IMR-90 (cell line): Measurements from ENCODE around the gene MICALL2. TPM values are rescaled to one million over a fixed set of nuclear protein-coding genes. Genes with fewer than 3 reads are reported as not detected.

Source experiments
- ATAC-seq: fragments of 200-7000 bp; cut with Tn5 transposase; 2 replicates; pipeline ENCODE4 v1.9.1; 2020; ENCODE audit warnings: low read depth, mild to moderate bottlenecking, moderate library complexity
- BruUV-seq: library from RNA; stranded (reverse); fragments of 400-500 nt; replicated peaks from 2 replicates; lab custom pipeline; 2021; lab: Mats Ljungman, UMichigan
- CTCF ChIA-PET: fragments of 300-600 bp; formaldehyde crosslinking; extraction: SDS; loops from one replicate; lab custom pipeline; 2021; ENCODE audit warnings: antibody characterized with exemption; lab: Yijun Ruan, JAX
- POLR2A ChIA-PET: fragments of 300-600 bp; sonication (Branson Sonifier 250); formaldehyde crosslinking; loops from one replicate; lab custom pipeline; 2022; ENCODE audit warnings: antibody characterized with exemption; ENCODE audit not compliant: unreplicated experiment; lab: Charles Lee
- DNase-seq: peaks from one replicate; pipeline ENCODE4 v3.0.0; 2013
- H2AFZ ChIP-seq: replicated peaks from 2 replicates; pipeline ENCODE3; 2013; ENCODE audit warnings: low read length, mild to moderate bottlenecking; ENCODE audit not compliant: poor library complexity
- H2AK5ac ChIP-seq: 2 replicates; pipeline ENCODE4 v1.6.1; 2013; ENCODE audit warnings: low read depth, low read length, inconsistent platforms
- H2AK9ac ChIP-seq: replicated peaks from 2 replicates; pipeline ENCODE3; 2013; ENCODE audit warnings: mild to moderate bottlenecking, low read depth, low read length, moderate library complexity; ENCODE audit not compliant: poor library complexity
- H2BK120ac ChIP-seq: 2 replicates; pipeline ENCODE4 v1.6.1; 2013; ENCODE audit warnings: low read depth, low read length, inconsistent platforms
- H2BK15ac ChIP-seq: 3 replicates; pipeline ENCODE4 v1.6.1; 2013; ENCODE audit warnings: low read depth, low read length, inconsistent platforms
- H2BK20ac ChIP-seq: 2 replicates; pipeline ENCODE4 v1.6.1; 2013; ENCODE audit warnings: low read depth, mild to moderate bottlenecking, inconsistent platforms, low read length, moderate library complexity
- H2BK5ac ChIP-seq: 2 replicates; pipeline ENCODE4 v1.6.1; 2013; ENCODE audit warnings: mild to moderate bottlenecking, low read depth, low read length, inconsistent platforms; ENCODE audit not compliant: poor library complexity, severe bottlenecking
- H3K14ac ChIP-seq: replicated peaks from 2 replicates; pipeline ENCODE4 v1.6.1; 2013; ENCODE audit warnings: low read depth, low read length, inconsistent platforms
- H3K18ac ChIP-seq: 2 replicates; pipeline ENCODE4 v1.6.1; 2013; ENCODE audit warnings: low read depth, low read length, control low read depth
- H3K23ac ChIP-seq: 2 replicates; pipeline ENCODE4 v1.6.1; 2013; ENCODE audit warnings: low read depth, low read length, inconsistent platforms
- H3K27ac ChIP-seq: 2 replicates; pipeline ENCODE4 v1.5.1; 2013; ENCODE audit warnings: mild to moderate bottlenecking, control low read depth, low read length; ENCODE audit not compliant: insufficient read depth
- H3K27me3 ChIP-seq: 2 replicates; pipeline ENCODE4 v1.6.1; 2013; ENCODE audit warnings: low read length; ENCODE audit not compliant: control insufficient read depth, insufficient read depth
- H3K36me3 ChIP-seq: 2 replicates; pipeline ENCODE4 v1.6.1; 2013; ENCODE audit warnings: low read length, mixed read lengths; ENCODE audit not compliant: control insufficient read depth, insufficient read depth
- H3K4ac ChIP-seq: 2 replicates; pipeline ENCODE4 v1.6.1; 2013; ENCODE audit warnings: low read depth, low read length, inconsistent platforms
- H3K4me1 ChIP-seq: 2 replicates; pipeline ENCODE4 v1.6.1; 2013; ENCODE audit warnings: low read length, mixed read lengths; ENCODE audit not compliant: control insufficient read depth, insufficient read depth
- H3K4me2 ChIP-seq: 2 replicates; pipeline ENCODE4 v1.6.1; 2013; ENCODE audit warnings: low read depth, mild to moderate bottlenecking, control low read depth, low read length, moderate library complexity
- H3K4me3 ChIP-seq: 2 replicates; pipeline ENCODE4 v1.5.1; 2013; ENCODE audit warnings: low read depth, mild to moderate bottlenecking, control low read depth, low read length, moderate library complexity; ENCODE audit not compliant: insufficient read depth
- H3K56ac ChIP-seq: 2 replicates; pipeline ENCODE4 v1.6.1; 2013; ENCODE audit warnings: low read length, inconsistent platforms; ENCODE audit not compliant: insufficient read depth; ENCODE audit errors: extremely low read depth
- H3K79me1 ChIP-seq, 2 experiments: 2 replicates each; pipeline ENCODE4 v1.6.1; 2013; ENCODE audit warnings: low read length in 2 of 2, inconsistent platforms in 1 of 2, low read depth in 1 of 2
- H3K9ac ChIP-seq: 2 replicates; pipeline ENCODE4 v1.6.1; 2013; ENCODE audit warnings: low read depth, low read length, control low read depth
- H3K9me1 ChIP-seq: 2 replicates; pipeline ENCODE4 v1.6.1; 2013; ENCODE audit warnings: low read length, inconsistent platforms; ENCODE audit not compliant: insufficient read depth
- H3K9me3 ChIP-seq: 2 replicates; pipeline ENCODE4 v1.6.1; 2013; ENCODE audit warnings: low read length; ENCODE audit not compliant: control insufficient read depth, insufficient read depth
- H4K20me1 ChIP-seq: 2 replicates; pipeline ENCODE4 v1.6.1; 2013; ENCODE audit warnings: low read length, inconsistent platforms; ENCODE audit not compliant: insufficient read depth
- H4K5ac ChIP-seq: 2 replicates; pipeline ENCODE4 v1.6.1; 2013; ENCODE audit warnings: mild to moderate bottlenecking, low read depth, low read length, control low read depth
- H4K8ac ChIP-seq, 2 experiments: 2 replicates each; pipeline ENCODE4 v1.6.1; 2013; ENCODE audit warnings: low read depth in 2 of 2, low read length in 2 of 2, control low read depth in 1 of 2, inconsistent platforms in 1 of 2
- H4K91ac ChIP-seq: 2 replicates; pipeline ENCODE4 v1.6.1; 2013; ENCODE audit warnings: low read depth, low read length, inconsistent platforms; ENCODE audit not compliant: insufficient read depth
- BHLHE40 ChIP-seq: fragments of 150-350 bp; IDR thresholded peaks from 2 replicates; pipeline ENCODE4 v1.6.1; 2016; ENCODE audit warnings: mild to moderate bottlenecking, low read depth, low read length
- CEBPB ChIP-seq: IDR thresholded peaks from 2 replicates; pipeline ENCODE4 v1.6.1; 2012; ENCODE audit warnings: low read depth, low read length, improper control_type of control experiment
- CHD1 ChIP-seq: IDR thresholded peaks from 2 replicates; pipeline ENCODE4 v1.6.1; 2012; ENCODE audit warnings: low read depth, low read length, improper control_type of control experiment
- CTCF ChIP-seq: conservative IDR thresholded peaks from 2 replicates; pipeline ENCODE4 v1.5.1; 2012; ENCODE audit warnings: mild to moderate bottlenecking, low read depth, low read length, improper control_type of control experiment
- MAZ ChIP-seq: IDR thresholded peaks from 2 replicates; pipeline ENCODE4 v1.6.1; 2012; ENCODE audit warnings: low read depth, mild to moderate bottlenecking, low read length, improper control_type of control experiment, moderate library complexity, borderline replicate concordance
- NFE2L2 ChIP-seq: fragments of 150-350 bp; IDR thresholded peaks from 2 replicates; pipeline ENCODE4 v1.6.1; 2016; ENCODE audit warnings: low read depth, mild to moderate bottlenecking, low read length
- POLR2A ChIP-seq: IDR thresholded peaks from 2 replicates; pipeline ENCODE4 v1.6.1; 2012; ENCODE audit warnings: mild to moderate bottlenecking, low read depth, low read length
- RCOR1 ChIP-seq: IDR thresholded peaks from 2 replicates; pipeline ENCODE4 v1.6.1; 2012; ENCODE audit warnings: mild to moderate bottlenecking, low read length, improper control_type of control experiment; ENCODE audit not compliant: insufficient replicate concordance
- SMC3 ChIP-seq: fragments of 150-350 bp; IDR thresholded peaks from 2 replicates; pipeline ENCODE4 v1.6.1; 2016; ENCODE audit warnings: low read depth, mild to moderate bottlenecking, antibody characterized with exemption, low read length, moderate library complexity
- USF2 ChIP-seq: fragments of 150-350 bp; IDR thresholded peaks from 2 replicates; pipeline ENCODE4 v1.6.1; 2017; ENCODE audit warnings: mild to moderate bottlenecking, antibody characterized with exemption, low read length, low read depth
- WGBS, 2 experiments: methylation state at CpG; one replicate each; pipeline versions ENCODE4 v1.1.5 to v1.1.7; 2013; ENCODE audit warnings: missing lambda C conversion rate in 2 of 2; ENCODE audit not compliant: insufficient read length in 1 of 2; ENCODE audit errors: extremely low coverage in 2 of 2; 5-methylcytosine and 5-hydroxymethylcytosine counted together
- dilution Hi-C: fragments of 300-500 bp; cut with HindIII; formaldehyde crosslinking; loops from one replicate; pipeline ENCODE4 v1.14.3; 2018; ENCODE audit warnings: low sequenced_read_pairs; ENCODE audit not compliant: unreplicated experiment
- in situ Hi-C: fragments of 300-500 bp; cut with MboI; formaldehyde crosslinking; loops from 3 replicates; pipeline ENCODE4 v1.14.3; 2019; ENCODE audit warnings: low sequenced_read_pairs, inconsistent platforms, mixed read lengths
- intact Hi-C: fragments of 100-400 bp; cut with micrococcal nuclease; formaldehyde crosslinking; loops from 2 replicates; pipeline ENCODE4 v1.10.0; 2022
- polyA plus RNA-seq, 3 experiments: library from polyadenylated mRNA; depleted of rRNA; stranded (reverse); fragments of >200 nt; gene quantifications; 2 replicates each; pipeline ENCODE4 v1.2.3, GENCODE V29; 2012; ENCODE audit warnings: low replicate concordance in 1 of 3
- total RNA-seq: library from RNA; depleted of rRNA; stranded (reverse); fragments of >200 nt; gene quantifications from 2 replicates; pipeline ENCODE4 v1.2.3, GENCODE V29; 2012

Gene MICALL2
- total and polyA plus RNA-seq, 2 of the 4 experiments (the other 2 are of a cell fraction): 6.6 to 34.1 TPM

- 37% methylated on average over 10 of the region's 29 CpGs; no CpG with 5 or more reads in 1 of the 2 experiments for whole genome bisulfite sequencing, 2 experiments
- ATAC-seq: no peak
- no TSS peak for BruUV-seq
These were observed 70.5 kb downstream of the MICALL2 start for GRCh38 chr7:1388703-1389335.

More at GRCh38 chr7:1388703-1389335, 70.5 kb downstream of the MICALL2 start:
- H2AK9ac ChIP-seq: no peak overlapping the region
- H3K14ac ChIP-seq: no peak overlapping the region
- intact Hi-C loops (no loop called here), in situ Hi-C loops (no loop called here), dilution Hi-C loops (no loop called here)
- H2AFZ ChIP-seq: no peak overlapping the region
- H4K20me1 ChIP-seq: no peaks in the 10 kb centered on the region
- no peak overlapping the region for H3K23ac ChIP-seq
- TF ChIP-seq BHLHE40 (no peak), MAZ (no peak), CEBPB (no peak), USF2 (no peak), POLR2A (no peak), CHD1 (no peak), CTCF (no peak), NFE2L2 (no peak), SMC3 (no peak), RCOR1 (no peak)
- no peak overlapping the region for H3K4me3 ChIP-seq
- no peak for DNase-seq
- H3K27ac ChIP-seq: no peak overlapping the region
- no peak overlapping the region for H2BK5ac ChIP-seq
- no peak overlapping the region for H2BK20ac ChIP-seq
- ChIA-PET POLR2A (no interaction called here), CTCF (no interaction called here)
- H3K4me2 ChIP-seq: no peak overlapping the region
- H3K18ac ChIP-seq: no peak overlapping the region
- H3K9me3 ChIP-seq: peaks cover 8% of the 10 kb centered on the region
- H3K79me1 ChIP-seq: no peaks in the 10 kb centered on the region
- no peak overlapping the region for H3K9ac ChIP-seq
- no peaks in the 10 kb centered on the region for H3K9me1 ChIP-seq
- H2BK15ac ChIP-seq: no peak overlapping the region
- no peak overlapping the region for H4K8ac ChIP-seq
- no peak overlapping the region for H2AK5ac ChIP-seq
- no peak overlapping the region for H3K4ac ChIP-seq
- no peak overlapping the region for H4K5ac ChIP-seq
- no peaks in the 10 kb centered on the region for H3K4me1 ChIP-seq
- H3K56ac ChIP-seq: no peak overlapping the region
- no peaks in the 10 kb centered on the region for H3K36me3 ChIP-seq
- H4K91ac ChIP-seq: no peak overlapping the region
- peaks cover 70% of the 10 kb centered on the region for H3K27me3 ChIP-seq
- H2BK120ac ChIP-seq: no peak overlapping the region
